SJCRH30 (cell line): Measurements from ENCODE around the gene C1orf53. TPM values are rescaled to one million over a fixed set of nuclear protein-coding genes. Genes with fewer than 3 reads are reported as not detected.
"Not testable (repeated sequence)": the region's sequence is repeated elsewhere in the genome, so short reads cannot be mapped to it uniquely, and the experiment has no call there.

Experiments used
- DNase-seq, 2 experiments: peaks; one replicate each; pipeline ENCODE4 v3.0.0-alpha.2; 2015 to 2020
- H3K27ac ChIP-seq: fragments of 250-450 bp; sonication (Bioruptor Pico); 2 replicates; pipeline ENCODE4 v1.5.1; 2020; ENCODE audit warnings: mild to moderate bottlenecking, moderate library complexity
- H3K27me3 ChIP-seq: fragments of 250-450 bp; sonication (Bioruptor Pico); 2 replicates; pipeline ENCODE4 v1.5.1; 2020; ENCODE audit warnings: mild to moderate bottlenecking, moderate library complexity
- H3K36me3 ChIP-seq: fragments of 250-450 bp; sonication (Bioruptor Pico); 2 replicates; pipeline ENCODE4 v1.5.1; 2020; ENCODE audit warnings: mild to moderate bottlenecking, moderate library complexity
- H3K4me1 ChIP-seq: fragments of 250-450 bp; sonication (Bioruptor Pico); 2 replicates; pipeline ENCODE4 v1.5.1; 2020; ENCODE audit warnings: mild to moderate bottlenecking, moderate library complexity
- H3K4me3 ChIP-seq: fragments of 250-450 bp; sonication (Bioruptor Pico); 2 replicates; pipeline ENCODE4 v1.5.1; 2020; ENCODE audit warnings: mild to moderate bottlenecking, moderate library complexity
- H3K9me3 ChIP-seq: fragments of 250-450 bp; sonication (Bioruptor Pico); replicated peaks from 2 replicates; pipeline ENCODE4 v1.5.1; 2020; ENCODE audit warnings: mild to moderate bottlenecking, moderate library complexity
- total RNA-seq: library from RNA; depleted of rRNA; stranded (reverse); fragments of >200 nt; shearing (Covaris generic); gene quantifications from 2 replicates; pipeline ENCODE4 v1.2.3, GENCODE V29; 2014

Gene C1orf53
- total RNA-seq, 1 experiment from 2014 or later: 2.6 TPM

- Histone ChIP-seq H3K9me3 (no peaks in the 10 kb centered on the region), H3K4me1 (no peaks in the 10 kb centered on the region), H3K27me3 (no peaks in the 10 kb centered on the region), H3K36me3 (no peaks in the 10 kb centered on the region), H3K27ac (no peak overlapping the region), H3K4me3 (no peak overlapping the region)
- DNase-seq: peak; percentile 26 to 61
Observed at GRCh38 chr1:197924516-197925123, 22.2 kb downstream of the C1orf53 start.

- DNase-seq: no peak
- Histone ChIP-seq H3K36me3 (no peaks in the 10 kb centered on the region), H3K27me3 (no peaks in the 10 kb centered on the region), H3K9me3 (no peaks in the 10 kb centered on the region), H3K27ac (no peak overlapping the region), H3K4me1 (no peaks in the 10 kb centered on the region), H3K4me3 (no peak overlapping the region)
Observed at GRCh38 chr1:197927908-197928665, 25.7 kb downstream of the C1orf53 start.

GRCh38 chr1:197928849-197929336, 26.5 kb downstream of the C1orf53 start:
- DNase-seq: no peak

GRCh38 chr1:197933016-197933415, 30.6 kb downstream of the C1orf53 start:
- no peak overlapping the region for H3K27ac ChIP-seq
- H3K4me1 ChIP-seq: no peaks in the 10 kb centered on the region
- H3K36me3 ChIP-seq: no peaks in the 10 kb centered on the region
- DNase-seq: no peak
- H3K4me3 ChIP-seq: no peak overlapping the region
- no peaks in the 10 kb centered on the region for H3K9me3 ChIP-seq
- H3K27me3 ChIP-seq: no peaks in the 10 kb centered on the region

More at GRCh38 chr1:197928849-197929336, 26.5 kb downstream of the C1orf53 start:
- Histone ChIP-seq H3K27me3 (no peaks in the 10 kb centered on the region), H3K36me3 (no peaks in the 10 kb centered on the region), H3K9me3 (no peaks in the 10 kb centered on the region), H3K27ac (no peak overlapping the region), H3K4me1 (no peaks in the 10 kb centered on the region), H3K4me3 (no peak overlapping the region)

DNA sequence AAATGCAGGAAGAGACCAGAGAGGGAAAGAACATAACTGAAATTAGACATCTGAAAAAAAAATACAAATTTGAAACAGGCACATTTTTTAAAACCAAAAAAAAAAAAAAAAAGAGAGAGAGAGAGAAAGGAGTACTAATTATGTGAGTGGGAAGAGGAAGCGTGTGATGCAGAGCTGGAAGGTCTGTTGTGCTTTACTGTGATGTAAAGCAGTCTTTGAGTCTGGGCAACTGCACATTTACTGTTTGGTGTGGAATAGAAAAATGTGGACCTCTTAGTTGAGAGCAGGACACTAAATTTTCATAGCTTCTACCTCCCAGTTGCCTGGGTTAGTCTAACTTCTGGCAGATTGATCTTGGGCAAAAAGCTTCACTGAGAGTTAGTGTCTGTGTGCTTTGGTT, 31.2 kb downstream of the C1orf53 start:
- no peaks in the 10 kb centered on the region for H3K36me3 ChIP-seq
- no peak for DNase-seq
- H3K9me3 ChIP-seq: no peaks in the 10 kb centered on the region
- no peak overlapping the region for H3K27ac ChIP-seq
- no peaks in the 10 kb centered on the region for H3K4me1 ChIP-seq
- H3K27me3 ChIP-seq: no peaks in the 10 kb centered on the region
- no peak overlapping the region for H3K4me3 ChIP-seq

- no peak for DNase-seq
- no peak overlapping the region for H3K27ac ChIP-seq
- H3K36me3 ChIP-seq: no peaks in the 10 kb centered on the region
- H3K27me3 ChIP-seq: no peaks in the 10 kb centered on the region
- no peak overlapping the region for H3K4me3 ChIP-seq
- no peaks in the 10 kb centered on the region for H3K9me3 ChIP-seq
- H3K4me1 ChIP-seq: no peaks in the 10 kb centered on the region
Observed at GRCh38 chr1:197937381-197937780, 35.0 kb downstream of the C1orf53 start.

DNA sequence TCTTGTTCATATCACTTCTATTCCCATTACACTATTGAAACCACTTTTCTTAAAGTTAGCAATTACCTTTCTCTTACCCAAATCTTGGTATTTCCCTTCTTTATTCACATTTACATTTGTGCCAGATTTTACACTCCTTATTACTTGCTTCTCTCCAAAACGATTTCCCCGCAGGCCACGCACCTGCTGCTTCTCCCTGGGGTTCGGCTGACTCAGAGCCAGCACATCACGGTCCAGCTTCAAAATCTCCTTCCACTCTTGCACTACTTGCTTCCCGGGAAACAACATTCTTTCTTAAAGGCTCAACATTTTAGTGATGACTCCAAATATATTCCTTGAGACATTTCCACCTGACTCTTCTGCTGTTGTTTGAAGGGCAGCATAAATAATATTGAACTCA, 35.5 kb downstream of the C1orf53 start:
- no peaks in the 10 kb centered on the region for H3K9me3 ChIP-seq
- no peaks in the 10 kb centered on the region for H3K36me3 ChIP-seq
- H3K4me1 ChIP-seq: no peaks in the 10 kb centered on the region
- H3K4me3 ChIP-seq: no peak overlapping the region
- H3K27me3 ChIP-seq: no peaks in the 10 kb centered on the region
- DNase-seq: no peak
- H3K27ac ChIP-seq: no peak overlapping the region

GRCh38 chr1:197939159-197939980, 36.9 kb downstream of the C1orf53 start:
- not testable (repeated sequence) for H3K27ac ChIP-seq, H3K4me3 ChIP-seq, H3K4me1 ChIP-seq, H3K9me3 ChIP-seq, H3K36me3 ChIP-seq, H3K27me3 ChIP-seq, DNase-seq

DNA sequence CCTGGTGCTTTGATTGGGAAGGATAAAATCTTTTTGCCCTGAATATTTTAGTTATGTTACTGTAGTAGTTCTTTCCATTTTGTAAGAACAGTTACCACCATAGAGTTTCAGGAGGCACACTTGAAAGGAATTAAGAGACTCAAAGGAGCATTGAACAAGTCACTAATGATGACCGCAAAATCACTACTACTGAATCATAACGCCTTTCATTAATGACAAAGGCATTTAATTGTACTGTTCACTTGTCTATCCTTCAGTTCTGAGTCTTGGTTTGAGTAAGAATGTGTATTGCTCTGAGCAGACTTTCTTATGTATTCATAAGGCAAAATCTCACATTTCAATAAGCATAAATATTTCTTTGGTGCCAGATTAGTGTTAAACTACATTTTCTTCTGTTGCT, 39.6 kb downstream of the C1orf53 start:
- Histone ChIP-seq H3K9me3 (no peaks in the 10 kb centered on the region), H3K4me3 (no peak overlapping the region), H3K27ac (no peak overlapping the region), H3K4me1 (no peaks in the 10 kb centered on the region), H3K27me3 (no peaks in the 10 kb centered on the region), H3K36me3 (no peaks in the 10 kb centered on the region)
- DNase-seq: no peak

GRCh38 chr1:197944485-197944884, 42.1 kb downstream of the C1orf53 start:
- no peak overlapping the region for H3K27ac ChIP-seq

DNA sequence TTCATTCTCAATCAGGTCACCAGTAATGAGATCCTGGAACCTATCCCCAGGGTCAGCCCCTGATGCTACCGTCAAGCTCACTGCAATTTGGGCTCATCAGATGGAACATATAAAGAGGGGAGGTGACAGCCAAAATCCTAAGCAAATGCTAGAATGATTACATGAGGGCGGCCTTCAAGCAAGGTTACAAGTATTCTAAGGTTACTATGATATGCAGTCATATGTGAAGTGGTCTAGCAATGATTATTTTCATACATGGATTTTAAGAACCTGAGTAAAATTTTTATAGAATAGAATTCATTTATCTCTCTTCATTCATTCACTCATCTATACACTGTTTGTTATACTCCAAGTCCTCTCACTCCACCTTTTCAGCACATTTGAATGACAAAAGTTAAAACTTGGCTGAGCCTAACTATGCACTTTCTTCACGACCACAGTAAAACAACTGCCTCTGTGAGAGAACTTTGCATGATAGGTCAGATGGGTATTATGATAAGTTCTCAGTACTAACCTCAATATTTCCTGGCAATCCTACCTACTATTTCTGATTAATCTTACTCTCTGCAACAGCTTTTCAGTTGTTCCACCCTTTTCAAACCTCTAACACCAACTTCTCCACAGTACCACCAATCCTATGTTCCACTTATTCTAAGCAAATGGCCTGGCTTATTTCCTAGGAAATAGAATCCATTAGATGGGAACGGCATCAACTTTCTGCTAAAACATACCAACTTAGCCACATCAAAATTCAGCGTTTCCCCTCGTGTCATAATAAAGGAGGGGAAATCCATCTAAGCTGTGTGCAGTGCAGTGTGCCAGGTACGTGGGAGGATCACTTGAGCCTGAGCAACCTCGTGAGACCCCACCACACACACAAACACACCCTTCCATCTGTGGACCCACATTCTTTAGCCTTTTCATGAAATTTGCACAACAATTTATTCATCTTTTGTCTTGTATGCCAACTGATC, 46.8 kb downstream of the C1orf53 start:
- Histone ChIP-seq H3K27me3 (no peaks in the 10 kb centered on the region), H3K9me3 (no peaks in the 10 kb centered on the region), H3K27ac (no peak overlapping the region), H3K4me1 (no peaks in the 10 kb centered on the region), H3K4me3 (no peak overlapping the region), H3K36me3 (no peaks in the 10 kb centered on the region)
- no peak for DNase-seq

More at GRCh38 chr1:197944485-197944884, 42.1 kb downstream of the C1orf53 start:
- Histone ChIP-seq H3K36me3 (no peaks in the 10 kb centered on the region), H3K4me3 (no peak overlapping the region), H3K4me1 (no peaks in the 10 kb centered on the region), H3K9me3 (no peaks in the 10 kb centered on the region), H3K27me3 (no peaks in the 10 kb centered on the region)
- no peak for DNase-seq

DNA sequence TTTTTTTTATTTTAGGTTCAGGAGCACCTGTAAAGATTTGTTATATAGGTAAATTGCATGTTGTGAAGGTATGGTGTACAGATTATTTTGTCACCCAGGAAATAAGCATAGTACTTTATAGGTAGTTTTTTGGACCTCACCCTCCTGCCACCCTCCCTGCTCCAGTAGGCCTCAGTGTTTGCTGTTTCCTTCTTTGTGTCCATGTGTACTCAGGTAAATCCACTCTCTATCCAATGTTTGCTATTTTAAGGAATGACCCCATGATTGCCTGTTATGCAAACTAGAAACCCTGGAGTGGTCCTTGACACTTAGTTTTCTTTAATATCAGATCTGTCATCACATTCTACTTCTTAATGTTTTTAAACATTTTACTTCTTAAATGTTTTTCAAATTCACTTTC, 48.7 kb downstream of the C1orf53 start:
- Histone ChIP-seq H3K27me3 (no peaks in the 10 kb centered on the region), H3K4me1 (no peaks in the 10 kb centered on the region), H3K27ac (no peak overlapping the region), H3K36me3 (no peaks in the 10 kb centered on the region), H3K9me3 (no peaks in the 10 kb centered on the region), H3K4me3 (no peak overlapping the region)
- no peak for DNase-seq

DNA sequence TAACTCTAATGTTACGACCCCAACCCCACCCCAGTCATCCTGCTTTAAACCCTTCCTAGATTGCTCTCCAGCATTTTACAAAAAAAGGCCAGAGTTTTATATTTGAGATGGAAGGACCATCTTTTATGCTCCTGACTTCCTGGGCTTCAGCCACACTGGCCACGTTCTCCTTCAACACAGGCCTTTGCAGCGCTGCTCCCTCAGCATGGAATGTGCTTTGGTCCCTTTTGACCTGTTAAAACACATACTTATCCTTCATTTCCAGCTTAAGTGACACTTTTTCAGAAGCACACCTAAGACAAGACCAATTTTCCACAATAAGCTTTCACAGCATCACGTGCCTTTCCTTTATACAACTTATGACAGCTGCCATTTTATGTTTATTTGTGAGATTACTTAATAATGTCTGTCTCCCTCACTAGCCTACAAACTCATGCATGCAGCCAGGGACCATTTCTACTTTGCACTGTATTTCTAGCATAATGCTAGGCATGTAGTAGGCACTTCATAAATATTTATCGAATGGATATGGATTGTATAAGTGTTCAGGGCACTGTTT, 49.3 kb downstream of the C1orf53 start:
- no peaks in the 10 kb centered on the region for H3K9me3 ChIP-seq
- DNase-seq: no peak
- no peaks in the 10 kb centered on the region for H3K36me3 ChIP-seq
- H3K27ac ChIP-seq: no peak overlapping the region
- H3K27me3 ChIP-seq: no peaks in the 10 kb centered on the region
- no peaks in the 10 kb centered on the region for H3K4me1 ChIP-seq
- no peak overlapping the region for H3K4me3 ChIP-seq

GRCh38 chr1:197953472-197953871, 51.0 kb downstream of the C1orf53 start:
- not testable (repeated sequence) for DNase-seq, H3K27me3 ChIP-seq, H3K36me3 ChIP-seq, H3K4me1 ChIP-seq, H3K27ac ChIP-seq, H3K9me3 ChIP-seq, H3K4me3 ChIP-seq
